ENCODE results near the gene ANKMY1.

- no peak for TF ChIP-seq CTCF (conservative IDR thresholded peaks at IDR 0.05; ENCODE audit: low read depth, low read length)
- no peak for TF ChIP-seq EZH2 (IDR thresholded peaks at IDR 0.05; ENCODE audit: low read length, unreplicated experiment)
- TF ChIP-seq EZH2phosphoT487 (IDR thresholded peaks at IDR 0.05; ENCODE audit: borderline replicate concordance, low read length): no peak
These were observed 89.2 kb downstream of the ANKMY1 start for GRCh38 chr2:240468303-240469238.

Data from PC-3 (cell line).